K562 (cell line): Measurements from ENCODE around the gene ILF3. TPM values are rescaled to one million over a fixed set of nuclear protein-coding genes. Genes with fewer than 3 reads are reported as not detected.

Experiments
- ATAC-seq: fragments of 200-7000 bp; cut with Tn5 transposase; 3 replicates; pipeline ENCODE4 v1.9.1; 2020; ENCODE audit warnings: moderate library complexity
- BruUV-seq: library from RNA; stranded (reverse); fragments of 400-500 nt; replicated peaks from 2 replicates; lab custom pipeline; 2021; lab: Mats Ljungman, UMichigan
- CTCF ChIA-PET: fragments of 300-600 bp; formaldehyde crosslinking; extraction: SDS; loops from one replicate; lab custom pipeline; 2021; ENCODE audit warnings: low intra/inter-chr PET ratio; lab: Yijun Ruan, JAX
- POLR2A ChIA-PET: fragments of 300-600, 350-650 bp; sonication (Branson Sonifier 250); formaldehyde crosslinking; extraction: SDS; loops from one replicate; lab custom pipeline; 2021; ENCODE audit warnings: antibody characterized with exemption, inconsistent platforms; lab: Yijun Ruan, JAX
- DNase-seq, 4 experiments: peaks; one replicate each; pipeline versions ENCODE4 v3.0.0 to v3.0.0-alpha.2; 2011 to 2018; ENCODE audit warnings: low spot score in 3 of 4, mixed read lengths in 3 of 4; ENCODE audit errors: extremely low read depth in 1 of 4
- FAIRE-seq: peaks from 2 replicates; lab custom pipeline; 2011; peaks lifted over from hg19 to GRCh38; lab: Jason Lieb, UNC
- H2AFZ ChIP-seq: 2 replicates; pipeline ENCODE4 v1.6.0; 2011; ENCODE audit warnings: low read depth, low read length, control low read depth, inconsistent platforms
- H3K27ac ChIP-seq: fragments of 200-600 bp; 3 replicates; pipeline ENCODE4 v1.8.0; 2011; ENCODE audit warnings: low read depth, mild to moderate bottlenecking, control low read depth, inconsistent platforms, low read length, moderate library complexity, mixed read lengths; ENCODE audit errors: extremely low read depth
- H3K27me3 ChIP-seq, 2 experiments: fragments of 300-600 bp in 1 of 2; 2 replicates in 1 of 2; 3 replicates in 1 of 2; pipeline versions ENCODE4 v1.6.0 to v1.8.0; 2011; ENCODE audit warnings: inconsistent platforms in 2 of 2, low read length in 2 of 2, mild to moderate bottlenecking in 1 of 2, mixed read lengths in 1 of 2, moderate library complexity in 1 of 2; ENCODE audit not compliant: control insufficient read depth in 2 of 2, insufficient read depth in 2 of 2
- H3K36me3 ChIP-seq: fragments of 300-600 bp; 3 replicates; pipeline ENCODE4 v1.8.0; 2011; ENCODE audit warnings: mild to moderate bottlenecking, low read length, inconsistent platforms; ENCODE audit not compliant: control insufficient read depth, insufficient read depth
- H3K4me1 ChIP-seq, 2 experiments: fragments of 200-600 bp in 1 of 2; replicated peaks in 1 of 2; 2 replicates in 1 of 2; 3 replicates in 1 of 2; pipeline versions ENCODE4 v1.5.1 to v1.8.0; 2011; ENCODE audit warnings: inconsistent platforms in 2 of 2, low read length in 2 of 2, mild to moderate bottlenecking in 1 of 2, mixed read lengths in 1 of 2, moderate library complexity in 1 of 2; ENCODE audit not compliant: control insufficient read depth in 2 of 2, insufficient read depth in 2 of 2
- H3K4me2 ChIP-seq: 2 replicates; pipeline ENCODE4 v1.6.1; 2011; ENCODE audit warnings: low read length, control low read depth, inconsistent platforms, mixed read lengths; ENCODE audit not compliant: insufficient read depth
- H3K4me3 ChIP-seq: fragments of 200-600 bp; sonication (generic), shearing (Covaris generic); 2 replicates; pipeline ENCODE4 v1.5.1; 2016; ENCODE audit warnings: control low read depth, inconsistent platforms
- H3K79me2 ChIP-seq: fragments of 200-600 bp; 3 replicates; pipeline ENCODE4 v1.8.0; 2011; ENCODE audit warnings: low read length, inconsistent platforms; ENCODE audit not compliant: control insufficient read depth, insufficient read depth
- H3K9ac ChIP-seq, 2 experiments: 2 replicates each; pipeline versions ENCODE4 v1.6.0 to v1.6.1; 2011; ENCODE audit warnings: low read depth in 2 of 2, low read length in 2 of 2, control low read depth in 1 of 2, inconsistent platforms in 1 of 2, mild to moderate bottlenecking in 1 of 2, mixed read lengths in 1 of 2; ENCODE audit not compliant: insufficient read depth in 1 of 2
- H3K9me1 ChIP-seq: one replicate; pipeline ENCODE4 v1.6.0; 2011; ENCODE audit warnings: inconsistent platforms, mild to moderate bottlenecking, low read length, moderate library complexity; ENCODE audit not compliant: control insufficient read depth, insufficient read depth
- H3K9me3 ChIP-seq: replicated peaks from 2 replicates; pipeline ENCODE4 v1.5.1; 2011; ENCODE audit warnings: low read depth, low read length, inconsistent platforms; ENCODE audit not compliant: control insufficient read depth, insufficient read depth
- H4K20me1 ChIP-seq: replicated peaks from 2 replicates; pipeline ENCODE4 v1.6.1; 2011; ENCODE audit warnings: low read length, inconsistent platforms, mixed read lengths; ENCODE audit not compliant: control insufficient read depth, insufficient read depth
- CBFA2T3 ChIP-seq: fragments of 450-650 bp; IDR thresholded peaks from 2 replicates; pipeline ENCODE4 v1.6.1; 2017
- CHD2 ChIP-seq: IDR thresholded peaks from 2 replicates; pipeline ENCODE4 v1.6.1; 2011; ENCODE audit warnings: low read depth, low read length
- EP300 ChIP-seq: IDR thresholded peaks from 2 replicates; pipeline ENCODE4 v1.6.1; 2012; ENCODE audit warnings: low read length, improper control_type of control experiment
- EP400 ChIP-seq: fragments of 450-650 bp; IDR thresholded peaks from 2 replicates; pipeline ENCODE4 v1.6.1; 2017; ENCODE audit warnings: antibody characterized with exemption, mild to moderate bottlenecking, moderate library complexity
- ESRRA ChIP-seq: fragments of 450-650 bp; IDR thresholded peaks from 2 replicates; pipeline ENCODE4 v1.6.1; 2014; ENCODE audit warnings: low read depth, mild to moderate bottlenecking, moderate library complexity, borderline replicate concordance
- KDM5B ChIP-seq: fragments of 200-600 bp; sonication (generic); IDR thresholded peaks from 2 replicates; pipeline ENCODE4 v1.6.1; 2012; ENCODE audit warnings: low read depth, mild to moderate bottlenecking, moderate library complexity, low read length, control low read depth, inconsistent platforms; ENCODE audit not compliant: insufficient replicate concordance
- L3MBTL2 ChIP-seq: fragments of 450-650 bp; IDR thresholded peaks from 2 replicates; pipeline ENCODE4 v1.6.1; 2016; ENCODE audit warnings: mild to moderate bottlenecking, moderate library complexity
- MTA1 ChIP-seq: fragments of 450-650 bp; IDR thresholded peaks from 2 replicates; pipeline ENCODE4 v1.6.1; 2017; ENCODE audit warnings: borderline replicate concordance
- NEUROD1 ChIP-seq: fragments of 150-350 bp; IDR thresholded peaks from 2 replicates; pipeline ENCODE4 v1.6.1; 2014; ENCODE audit warnings: borderline replicate concordance, low read length, low read depth; ENCODE audit not compliant: partially characterized antibody
- NRF1 ChIP-seq, 2 experiments: fragments of 450-650 bp; IDR thresholded peaks in 1 of 2; conservative IDR thresholded peaks in 1 of 2; 2 replicates each; pipeline ENCODE4 v1.6.1; 2014; ENCODE audit warnings: mild to moderate bottlenecking in 2 of 2
- PTTG1 ChIP-seq: fragments of 450-650 bp; IDR thresholded peaks from 2 replicates; pipeline ENCODE4 v1.6.1; 2016; ENCODE audit warnings: low read depth, mild to moderate bottlenecking, missing genetic modification characterization, missing compliant biosample characterization
- RCOR1 ChIP-seq, 2 experiments: IDR thresholded peaks; 2 replicates each; pipeline ENCODE4 v1.6.1; 2012; ENCODE audit warnings: low read depth in 2 of 2, low read length in 2 of 2, borderline replicate concordance in 1 of 2, improper control_type of control experiment in 1 of 2
- SRSF1 ChIP-seq: fragments of 200-400 bp; formaldehyde crosslinking; IDR thresholded peaks from 2 replicates; pipeline ENCODE4 v1.6.1; 2017; ENCODE audit warnings: mild to moderate bottlenecking, low read depth, low read length, moderate library complexity
- TCF7 ChIP-seq: sonication (generic); IDR thresholded peaks from 2 replicates; pipeline ENCODE4 v1.6.1; 2016; ENCODE audit warnings: antibody characterized with exemption, borderline replicate concordance
- ZNF12 ChIP-seq: sonication (generic); formaldehyde crosslinking; IDR thresholded peaks from 2 replicates; pipeline ENCODE4 v1.4.0; 2020; ENCODE audit warnings: mild to moderate bottlenecking, missing genetic modification reagents
- ZNF24 ChIP-seq: fragments of 450-650 bp; IDR thresholded peaks from 2 replicates; pipeline ENCODE4 v1.6.1; 2016
- ZNF431 ChIP-seq: sonication (generic); formaldehyde crosslinking; IDR thresholded peaks from 2 replicates; pipeline ENCODE4 v1.8.0; 2022; ENCODE audit warnings: mild to moderate bottlenecking, missing genetic modification reagents
- WGBS: fragments of 100-300 bp; shearing (Covaris generic); methylation state at CpG from one replicate; pipeline ENCODE4 v1.1.6; 2016; ENCODE audit warnings: low coverage, mixed read lengths; ENCODE audit not compliant: insufficient coverage; ENCODE audit errors: missing lambda C conversion rate; 5-methylcytosine and 5-hydroxymethylcytosine counted together
- in situ Hi-C: fragments of 300-500 bp; cut with MboI; formaldehyde crosslinking; loops from 4 replicates; pipeline ENCODE4 v1.15.0; 2018; ENCODE audit warnings: inconsistent platforms, mixed read lengths
- intact Hi-C: fragments of 100-400 bp; cut with micrococcal nuclease; formaldehyde crosslinking; loops from 2 replicates; pipeline ENCODE4 v1.14.2; 2022
- polyA plus RNA-seq, 8 experiments: library from polyadenylated mRNA; depleted of rRNA in 4 of 8; stranded (reverse) in 5 of 8; unstranded in 3 of 8; fragments of >200 nt; fragmentation: Nextera tagmentation in 2 of 8; fragmentation: Illumina TruSeq in 1 of 8; extraction: Ambion mirVana in 2 of 8; extraction: Trizol in 1 of 8; gene quantifications; 2 replicates each; pipeline versions ENCODE4 v1.2.1 to v1.2.3, GENCODE V29; 2011 to 2014; ENCODE audit warnings: inconsistent platforms in 1 of 8, missing spikeins in 1 of 8
- total RNA-seq, 7 experiments: library from RNA; depleted of rRNA in 6 of 7; stranded (reverse); fragments of >200 nt in 6 of 7; fragmentation: Illumina TruSeq in 2 of 7; extraction: Trizol in 2 of 7; gene quantifications; 2 replicates each; pipeline versions ENCODE4 v1.2.1 to v1.2.3, GENCODE V29; 2011 to 2021; ENCODE audit warnings: low replicate concordance in 1 of 7
- TF ChIP-seq, protein P1 (sequence below): fragments of 250-450 bp; sonication (Bioruptor Pico); IDR thresholded peaks from 2 replicates; pipeline ENCODE4 v1.5.0; 2020; ENCODE audit warnings: mild to moderate bottlenecking
- TF ChIP-seq, protein P2 (sequence below), 2 experiments: fragments of 450-650 bp; conservative IDR thresholded peaks; 2 replicates each; pipeline ENCODE4 v1.6.1; 2017; ENCODE audit warnings: mild to moderate bottlenecking in 2 of 2, moderate library complexity in 2 of 2
- TF ChIP-seq, protein P3 (sequence below): conservative IDR thresholded peaks from 2 replicates; pipeline ENCODE4 v1.6.1; 2011; ENCODE audit warnings: low read depth, mild to moderate bottlenecking, low read length; ENCODE audit not compliant: control insufficient read depth

ILF3 gene
- total and polyA plus RNA-seq, 9 of the 15 experiments (the other 6 are each of a cell fraction or from before 2014, with no cell fraction given), result 26.0 to 453 (median 175) TPM

GRCh38 chr19:10735741-10736140, 81.6 kb downstream of the ILF3 start:
- H3K36me3 ChIP-seq, result peaks cover 4% of the 10 kb centered on the region; the same call in 1 of the 3 replicates
- peaks cover 47 to 50% of the 10 kb centered on the region in 2 experiments for H3K4me1 ChIP-seq
- WGBS, result 13% methylated on average over 4 of the region's 5 CpGs
- in situ Hi-C loops (no loop called here), intact Hi-C loops (loop anchor here (2.0 kb wide), 1 partner anchor 17 kb away; the partner anchor contains the start of gene DNM2)
- H3K4me3 ChIP-seq, result no peak overlapping the region
- H3K4me2 ChIP-seq, result peak overlapping the region; percentile 29; the same call in 1 of the 2 replicates
- no peaks in the 10 kb centered on the region for H3K9me1 ChIP-seq
- ATAC-seq (peak; percentile 18; the same call in 2 of the 3 replicates), DNase-seq (peak in 1 of 4 experiments; percentile 53), FAIRE-seq (peak; percentile 61)
- H4K20me1 ChIP-seq, result peaks cover 20% of the 10 kb centered on the region; the same call in 1 of the 2 replicates
- H2AFZ ChIP-seq, result no peak overlapping the region
- H3K9ac ChIP-seq, result no peak overlapping the region
- no peaks in the 10 kb centered on the region for H3K27me3 ChIP-seq
- ChIA-PET POLR2A (interaction anchor here (0.8 to 1.4 kb wide), 4 partner anchors 8 to 100 kb away, joined by 4 to 7 read pairs (median 5); partner anchors contain the start of gene TMED1), CTCF (no interaction called here)
- no peaks in the 10 kb centered on the region for H3K9me3 ChIP-seq
- H3K27ac ChIP-seq, result peak overlapping the region; percentile 59; the same call in 1 of the 3 replicates
- peaks cover 94% of the 10 kb centered on the region for H3K79me2 ChIP-seq
- BruUV-seq, result no TSS peak
- TF ChIP-seq NRF1 (conservative IDR thresholded peaks at IDR 0.05 in 1 of 2, IDR thresholded peaks at IDR 0.05 in 1 of 2), result no peak
- peak; percentile 60; the same call in 1 of the 2 replicates for TF ChIP-seq ESRRA
- 0 out of 4 replicates have a peak, but pooled peaks of 1 of the 2 experiments have one; percentile 18 for TF ChIP-seq RCOR1 (IDR thresholded peaks at IDR 0.05; ENCODE audit: borderline replicate concordance in 1 of 2, low read depth in 2 of 2, low read length in 2 of 2)
- no peak for TF ChIP-seq PTTG1 (tag)
- TF ChIP-seq EP300, result peak; percentile 35; the same call in 1 of the 2 replicates
- TF ChIP-seq, protein P1, sequence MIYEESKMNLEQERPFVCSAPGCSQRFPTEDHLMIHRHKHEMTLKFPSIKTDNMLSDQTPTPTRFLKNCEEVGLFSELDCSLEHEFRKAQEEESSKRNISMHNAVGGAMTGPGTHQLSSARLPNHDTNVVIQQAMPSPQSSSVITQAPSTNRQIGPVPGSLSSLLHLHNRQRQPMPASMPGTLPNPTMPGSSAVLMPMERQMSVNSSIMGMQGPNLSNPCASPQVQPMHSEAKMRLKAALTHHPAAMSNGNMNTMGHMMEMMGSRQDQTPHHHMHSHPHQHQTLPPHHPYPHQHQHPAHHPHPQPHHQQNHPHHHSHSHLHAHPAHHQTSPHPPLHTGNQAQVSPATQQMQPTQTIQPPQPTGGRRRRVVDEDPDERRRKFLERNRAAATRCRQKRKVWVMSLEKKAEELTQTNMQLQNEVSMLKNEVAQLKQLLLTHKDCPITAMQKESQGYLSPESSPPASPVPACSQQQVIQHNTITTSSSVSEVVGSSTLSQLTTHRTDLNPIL (CRISPR knock-in tag), result no peak
- TF ChIP-seq, protein P2, sequence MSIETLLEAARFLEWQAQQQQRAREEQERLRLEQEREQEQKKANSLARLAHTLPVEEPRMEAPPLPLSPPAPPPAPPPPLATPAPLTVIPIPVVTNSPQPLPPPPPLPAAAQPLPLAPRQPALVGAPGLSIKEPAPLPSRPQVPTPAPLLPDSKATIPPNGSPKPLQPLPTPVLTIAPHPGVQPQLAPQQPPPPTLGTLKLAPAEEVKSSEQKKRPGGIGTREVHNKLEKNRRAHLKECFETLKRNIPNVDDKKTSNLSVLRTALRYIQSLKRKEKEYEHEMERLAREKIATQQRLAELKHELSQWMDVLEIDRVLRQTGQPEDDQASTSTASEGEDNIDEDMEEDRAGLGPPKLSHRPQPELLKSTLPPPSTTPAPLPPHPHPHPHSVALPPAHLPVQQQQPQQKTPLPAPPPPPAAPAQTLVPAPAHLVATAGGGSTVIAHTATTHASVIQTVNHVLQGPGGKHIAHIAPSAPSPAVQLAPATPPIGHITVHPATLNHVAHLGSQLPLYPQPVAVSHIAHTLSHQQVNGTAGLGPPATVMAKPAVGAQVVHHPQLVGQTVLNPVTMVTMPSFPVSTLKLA (conservative IDR thresholded peaks at IDR 0.05), result no peak
- TF ChIP-seq ZNF431 (CRISPR knock-in tag), result no peak
- TF ChIP-seq CBFA2T3, result no peak; the same call in 1 of the 2 replicates
- TF ChIP-seq, protein P3, sequence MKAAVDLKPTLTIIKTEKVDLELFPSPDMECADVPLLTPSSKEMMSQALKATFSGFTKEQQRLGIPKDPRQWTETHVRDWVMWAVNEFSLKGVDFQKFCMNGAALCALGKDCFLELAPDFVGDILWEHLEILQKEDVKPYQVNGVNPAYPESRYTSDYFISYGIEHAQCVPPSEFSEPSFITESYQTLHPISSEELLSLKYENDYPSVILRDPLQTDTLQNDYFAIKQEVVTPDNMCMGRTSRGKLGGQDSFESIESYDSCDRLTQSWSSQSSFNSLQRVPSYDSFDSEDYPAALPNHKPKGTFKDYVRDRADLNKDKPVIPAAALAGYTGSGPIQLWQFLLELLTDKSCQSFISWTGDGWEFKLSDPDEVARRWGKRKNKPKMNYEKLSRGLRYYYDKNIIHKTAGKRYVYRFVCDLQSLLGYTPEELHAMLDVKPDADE, result no peak
- no peak for TF ChIP-seq ZNF24
- TF ChIP-seq L3MBTL2, result peak; percentile 71
- no peak for TF ChIP-seq CHD2
- no peak for TF ChIP-seq MTA1
- TF ChIP-seq TCF7, result no peak
- TF ChIP-seq ZNF12 (CRISPR knock-in tag), result no peak
- no peak for TF ChIP-seq SRSF1
- no peak for TF ChIP-seq KDM5B
- no peak for TF ChIP-seq NEUROD1
- no peak for TF ChIP-seq EP400
